Mucosa of descending colon (tissue), 3 donors: ENCODE measurements around the gene IZUMO1. TPM values are rescaled to one million over a fixed set of nuclear protein-coding genes. Genes with fewer than 3 reads are reported as not detected.
"Not testable (repeated sequence)": the region's sequence is repeated elsewhere in the genome, so short reads cannot be mapped to it uniquely, and the experiment has no call there.

Experiments used
- ATAC-seq: fragments of 200-7000 bp; cut with Tn5 transposase; one replicate; pipeline ENCODE4 v1.9.1; 2020; ENCODE audit warnings: mild to moderate bottlenecking, moderate library complexity
- DNase-seq, 3 donors: peaks; one replicate each; pipeline ENCODE4 v3.0.0-alpha.2; 2020
- H3K36me3 ChIP-seq: fragments of 200-600 bp; one replicate; pipeline ENCODE4 v1.8.0; 2021; ENCODE audit warnings: low read depth, mild to moderate bottlenecking
- H3K4me1 ChIP-seq: fragments of 200-600 bp; one replicate; pipeline ENCODE4 v1.8.0; 2021; ENCODE audit warnings: low read depth, mild to moderate bottlenecking
- H3K4me3 ChIP-seq: fragments of 200-600 bp; one replicate; pipeline ENCODE4 v1.8.0; 2021; ENCODE audit warnings: mild to moderate bottlenecking
- H3K9me3 ChIP-seq: fragments of 200-600 bp; one replicate; pipeline ENCODE4 v1.8.0; 2021; ENCODE audit warnings: mild to moderate bottlenecking
- intact Hi-C, 2 donors: fragments of 100-400 bp; cut with DNase I in 1 of 2; cut with micrococcal nuclease in 1 of 2; formaldehyde crosslinking; loops; one replicate each; pipeline versions ENCODE4 v1.11.0 to v1.11.1; 2022; cut with DNase I, micrococcal nuclease
- total RNA-seq, 3 donors: library from RNA; stranded (reverse); fragmentation: NEBNext Ultra II Directional in 2 of 3; extraction: Animal tissue kit (Norgen Biotek cat#: 25700) in 2 of 3; gene quantifications; one replicate each; pipeline versions ENCODE4 v1.2.1 to v1.2.4, GENCODE V29; 2021 to 2023
- TF ChIP-seq, protein P1 (sequence below): fragments of 200-600 bp; IDR thresholded peaks from one replicate; pipeline ENCODE4 v1.8.0; 2022; ENCODE audit warnings: antibody characterized with exemption, mild to moderate bottlenecking
- donor health status: DM: no; HTN: no; CAD: no; lungs with moderate emphysema.
- donor health status: DM: no; HTN: no; CAD: no.
- donor health status: DM: no; HTN: yes; CAD: no.

The IZUMO1 gene
- total RNA-seq, 3 donors from 2014 or later = not detected

GRCh38 chr19:48719263-48720171, 27.2 kb downstream of the IZUMO1 start, which contains the start of gene MAMSTR:
Gene MAMSTR (minus strand): TSS chr19:48719725. CDS start chr19:48719031, 694 bp downstream.
- Histone ChIP-seq H3K9me3 (no peaks in the 10 kb centered on the region), H3K36me3 (no peaks in the 10 kb centered on the region), H3K4me1 (peaks cover 18% of the 10 kb centered on the region), H3K4me3 (peak within 1 kb of the TSS; percentile 9)
- ATAC-seq (no peak), DNase-seq (peak in 1 of 3 donors; percentile 61)
- intact Hi-C loops = no loop called here
- TF ChIP-seq, protein P1, sequence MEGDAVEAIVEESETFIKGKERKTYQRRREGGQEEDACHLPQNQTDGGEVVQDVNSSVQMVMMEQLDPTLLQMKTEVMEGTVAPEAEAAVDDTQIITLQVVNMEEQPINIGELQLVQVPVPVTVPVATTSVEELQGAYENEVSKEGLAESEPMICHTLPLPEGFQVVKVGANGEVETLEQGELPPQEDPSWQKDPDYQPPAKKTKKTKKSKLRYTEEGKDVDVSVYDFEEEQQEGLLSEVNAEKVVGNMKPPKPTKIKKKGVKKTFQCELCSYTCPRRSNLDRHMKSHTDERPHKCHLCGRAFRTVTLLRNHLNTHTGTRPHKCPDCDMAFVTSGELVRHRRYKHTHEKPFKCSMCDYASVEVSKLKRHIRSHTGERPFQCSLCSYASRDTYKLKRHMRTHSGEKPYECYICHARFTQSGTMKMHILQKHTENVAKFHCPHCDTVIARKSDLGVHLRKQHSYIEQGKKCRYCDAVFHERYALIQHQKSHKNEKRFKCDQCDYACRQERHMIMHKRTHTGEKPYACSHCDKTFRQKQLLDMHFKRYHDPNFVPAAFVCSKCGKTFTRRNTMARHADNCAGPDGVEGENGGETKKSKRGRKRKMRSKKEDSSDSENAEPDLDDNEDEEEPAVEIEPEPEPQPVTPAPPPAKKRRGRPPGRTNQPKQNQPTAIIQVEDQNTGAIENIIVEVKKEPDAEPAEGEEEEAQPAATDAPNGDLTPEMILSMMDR = no peak

DNA sequence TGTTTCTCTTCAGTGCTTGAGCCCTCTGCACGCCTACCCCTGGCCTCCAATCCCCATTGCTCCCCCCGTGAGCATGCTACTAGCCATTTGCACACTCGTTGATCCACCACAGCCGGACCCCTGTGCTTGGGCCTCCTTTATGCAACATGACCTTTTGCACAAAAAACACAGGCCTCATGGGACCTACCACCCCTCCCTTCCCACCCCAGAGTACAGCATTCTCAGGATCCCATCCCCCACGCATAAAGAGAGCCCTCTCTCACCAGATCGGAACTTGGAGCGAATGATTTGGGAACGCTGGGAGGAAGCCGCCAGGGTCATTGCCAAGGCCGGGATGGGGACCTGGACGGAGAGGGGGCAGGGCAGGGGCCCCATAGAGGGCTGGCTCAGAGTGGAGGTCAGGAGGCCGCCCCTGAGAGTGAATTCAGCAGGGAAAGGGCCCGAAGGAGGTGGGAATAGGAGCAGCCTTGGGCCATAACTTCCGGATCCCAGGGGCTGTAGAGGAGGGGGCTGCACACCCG, 27.9 kb downstream of the IZUMO1 start:
- Histone ChIP-seq H3K4me3 (no peak overlapping the region), H3K36me3 (no peaks in the 10 kb centered on the region), H3K4me1 (peaks cover 18% of the 10 kb centered on the region), H3K9me3 (no peaks in the 10 kb centered on the region)
- TF ChIP-seq, protein P1 = no peak
- DNase-seq (peak in 1 of 3 donors; percentile 35), ATAC-seq (no peak)
- intact Hi-C loops = no loop called here

- H3K36me3 ChIP-seq, H3K4me3 ChIP-seq, intact Hi-C loops, H3K9me3 ChIP-seq, ATAC-seq: not testable (repeated sequence)
- peak in 1 of 3 donors; percentile 6 for DNase-seq
- H3K4me1 ChIP-seq = peaks cover 19% of the 10 kb centered on the region
These were observed 28.6 kb downstream of the IZUMO1 start for GRCh38 chr19:48718106-48718505.

- H3K4me1 ChIP-seq = peaks cover 23% of the 10 kb centered on the region
- TF ChIP-seq, protein P1 = no peak
These were observed 30.0 kb downstream of the IZUMO1 start for GRCh38 chr19:48716562-48717291.

GRCh38 chr19:48715681-48716171, 31.0 kb downstream of the IZUMO1 start:
- Histone ChIP-seq H3K4me3 (no peak overlapping the region), H3K36me3 (no peaks in the 10 kb centered on the region), H3K4me1 (peaks cover 23% of the 10 kb centered on the region), H3K9me3 (no peaks in the 10 kb centered on the region)
- TF ChIP-seq, protein P1 = no peak
- DNase-seq (peak in 1 of 3 donors; percentile 50), ATAC-seq (no peak)
- intact Hi-C loops = no loop called here

More at GRCh38 chr19:48716562-48717291, 30.0 kb downstream of the IZUMO1 start:
- intact Hi-C loops = no loop called here
- H3K4me3 ChIP-seq = no peak overlapping the region
- H3K9me3 ChIP-seq = no peaks in the 10 kb centered on the region
- ATAC-seq (no peak), DNase-seq (peak in 1 of 3 donors; percentile 54)
- H3K36me3 ChIP-seq = no peaks in the 10 kb centered on the region
